Measurements from ENCODE around the gene FSTL4. TPM values are rescaled to one million over a fixed set of nuclear protein-coding genes. Genes with fewer than 3 reads are reported as not detected.

Gene FSTL4
- total RNA-seq = under 1 TPM; 0.32 to 0.89 TPM

DNA sequence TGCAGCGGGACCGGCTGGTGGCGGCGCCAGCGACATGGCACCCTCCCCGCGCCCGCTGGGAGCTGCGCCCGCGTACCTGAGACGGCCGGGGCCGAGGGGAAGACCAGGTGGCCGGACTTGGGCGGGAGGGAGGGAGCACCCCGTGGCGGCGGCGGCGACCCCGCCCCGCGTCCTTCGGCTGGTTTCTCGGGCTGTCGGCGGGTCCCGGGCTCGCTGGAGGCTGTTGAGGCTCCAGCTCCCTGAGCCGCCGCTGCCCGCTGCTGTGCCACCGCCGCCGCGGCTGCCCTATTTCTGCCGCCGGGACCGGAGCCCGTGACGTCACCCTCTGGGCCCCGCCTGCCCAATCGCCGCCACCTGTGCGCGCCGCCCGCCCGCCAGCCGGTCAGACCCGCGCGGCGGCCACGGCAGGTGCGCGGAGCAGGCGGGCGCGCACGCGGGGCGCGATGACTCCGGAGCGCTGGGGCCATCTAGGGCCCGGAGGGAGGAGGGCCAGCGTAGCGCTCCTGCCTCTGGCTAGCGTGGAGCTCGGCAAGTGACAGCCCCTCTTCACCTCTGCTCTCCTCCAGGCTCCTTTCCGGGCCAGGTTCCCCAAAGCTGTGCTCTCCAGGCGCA lies at the start of gene FSTL4:
Gene FSTL4, minus strand, starts transcription at position 293 of the 612 bp plus-strand sequence.
- Histone ChIP-seq H3K36me3 (no peaks in the 10 kb centered on the region), H3K27me3 (peaks cover 46% of the 10 kb centered on the region), H3K4me1 (peaks cover 8% of the 10 kb centered on the region), H3K9ac (ENCODE audit: low read depth in 2 of 2, low read length in 2 of 2) (no peak within 1 kb of the TSS), H3K9me3 (no peaks in the 10 kb centered on the region), H3K4me3 (peak within 1 kb of the TSS; percentile 41), H3K27ac (no peak within 1 kb of the TSS)
- DNase-seq = peak; percentile 33
- no peak for TF ChIP-seq CTCF (IDR thresholded peaks at IDR 0.05)
- intact Hi-C loops (cut with DNase I) = no loop called here

- no peak overlapping the region for H3K27ac ChIP-seq
- TF ChIP-seq CTCF (IDR thresholded peaks at IDR 0.05) = no peak
- no peaks in the 10 kb centered on the region for H3K36me3 ChIP-seq
- intact Hi-C loops (cut with DNase I) = no loop called here
- H3K27me3 ChIP-seq = no peaks in the 10 kb centered on the region
- no peak overlapping the region for H3K9ac ChIP-seq (ENCODE audit: low read depth in 2 of 2, low read length in 2 of 2)
- DNase-seq = no peak
- H3K4me1 ChIP-seq = no peaks in the 10 kb centered on the region
- no peak overlapping the region for H3K4me3 ChIP-seq
- no peaks in the 10 kb centered on the region for H3K9me3 ChIP-seq
Observed at GRCh38 chr5:133661389-133661788, 49.0 kb upstream of the FSTL4 start.

GRCh38 chr5:133658327-133658726 lies 46.0 kb upstream of the FSTL4 start:
- Histone ChIP-seq H3K4me1 (no peaks in the 10 kb centered on the region), H3K27me3 (no peaks in the 10 kb centered on the region), H3K9me3 (no peaks in the 10 kb centered on the region), H3K36me3 (no peaks in the 10 kb centered on the region), H3K9ac (ENCODE audit: low read depth in 2 of 2, low read length in 2 of 2) (no peak overlapping the region), H3K27ac (no peak overlapping the region), H3K4me3 (no peak overlapping the region)
- DNase-seq = no peak
- TF ChIP-seq CTCF (IDR thresholded peaks at IDR 0.05) = no peak
- intact Hi-C loops (cut with DNase I) = no loop called here

- no peak for DNase-seq
- no peaks in the 10 kb centered on the region for H3K27me3 ChIP-seq
- no peak overlapping the region for H3K27ac ChIP-seq
- no peaks in the 10 kb centered on the region for H3K36me3 ChIP-seq
- no peaks in the 10 kb centered on the region for H3K9me3 ChIP-seq
- intact Hi-C loops (cut with DNase I) = no loop called here
- no peak for TF ChIP-seq CTCF (IDR thresholded peaks at IDR 0.05)
- H3K4me3 ChIP-seq = no peak overlapping the region
- H3K4me1 ChIP-seq = no peaks in the 10 kb centered on the region
- no peak overlapping the region for H3K9ac ChIP-seq (ENCODE audit: low read depth in 2 of 2, low read length in 2 of 2)
Observed at GRCh38 chr5:133657036-133657435, 44.7 kb upstream of the FSTL4 start.

DNA sequence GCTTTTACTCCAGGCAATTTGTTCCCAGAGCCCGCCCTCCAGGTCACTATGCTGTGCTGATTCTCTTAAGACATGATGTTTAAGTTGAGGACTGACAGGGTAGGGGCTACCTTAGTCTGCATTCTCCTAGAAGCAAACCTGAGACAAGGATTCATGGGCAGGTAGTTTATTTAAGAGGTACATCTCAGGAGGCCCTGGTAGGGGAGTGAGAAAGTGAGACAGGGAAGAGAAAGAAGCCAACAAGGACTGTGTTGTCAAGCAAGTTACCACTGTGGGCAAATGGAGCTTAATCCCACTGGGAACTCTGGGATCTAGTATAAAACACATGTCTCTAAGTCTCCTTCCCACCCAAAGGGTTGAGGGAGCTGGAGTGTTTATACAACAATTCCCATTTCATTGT lies 43.6 kb upstream of the FSTL4 start:
- no peak for TF ChIP-seq CTCF (IDR thresholded peaks at IDR 0.05)
- Histone ChIP-seq H3K36me3 (no peaks in the 10 kb centered on the region), H3K4me3 (no peak overlapping the region), H3K9me3 (no peaks in the 10 kb centered on the region), H3K9ac (ENCODE audit: low read depth in 2 of 2, low read length in 2 of 2) (no peak overlapping the region), H3K27me3 (no peaks in the 10 kb centered on the region), H3K4me1 (no peaks in the 10 kb centered on the region), H3K27ac (no peak overlapping the region)
- DNase-seq = no peak
- intact Hi-C loops (cut with DNase I) = no loop called here

All from colonic mucosa (tissue), 4 donors.